ENCODE results near the gene ZNF354B.
A peak's percentile ranks its signal among the peaks of the same experiment; 100 is the strongest.

Gene ZNF354B

GRCh38 chr5:178895615-178896571, 36.1 kb downstream of the ZNF354B start, which contains the start of gene ZFP2:
ZFP2 (plus strand) TSS chr5:178895913; CDS start chr5:178931314, 35,401 bp downstream.
- Histone ChIP-seq H3K36me3 (replicated peaks in 1 of 2; ENCODE audit: control insufficient read depth in 2 of 2, insufficient read depth in 2 of 2, low read length in 2 of 2) (peaks cover 0 to 3% of the 10 kb centered on the region in 2 donors), H3K79me1 (ENCODE audit: low read depth, low read length) (no peaks in the 10 kb centered on the region), H2BK5ac (ENCODE audit: low read length) (peak within 1 kb of the TSS; percentile 82), H2AK5ac (ENCODE audit: low read depth, low read length) (peak within 1 kb of the TSS; percentile 86), H3K9ac (ENCODE audit: low read depth, low read length, poor library complexity) (peak within 1 kb of the TSS; percentile 86), H2BK15ac (ENCODE audit: low read length) (peak within 1 kb of the TSS; percentile 18), H3K18ac (ENCODE audit: low read length) (peak within 1 kb of the TSS; percentile 98), H3K4me1 (ENCODE audit: control insufficient read depth in 2 of 2, insufficient read depth in 1 of 2, low read depth in 1 of 2, low read length in 2 of 2) (no peaks in the 10 kb centered on the region), H3K23ac (ENCODE audit: low read depth, low read length, poor library complexity) (peak within 1 kb of the TSS; percentile 87), H3K4me2 (ENCODE audit: insufficient read depth, low read length, poor library complexity, severe bottlenecking) (peak within 1 kb of the TSS; percentile 92), H3K4ac (ENCODE audit: low read length) (no peak within 1 kb of the TSS), H3K27ac (replicated peaks; ENCODE audit: low read length) (peak within 1 kb of the TSS; percentile 74), H4K91ac (ENCODE audit: low read depth, low read length, poor library complexity) (peak within 1 kb of the TSS; percentile 65), H2AFZ (ENCODE audit: low read length) (peak within 1 kb of the TSS; percentile 97), H2BK12ac (ENCODE audit: low read length) (no peak within 1 kb of the TSS), H3K14ac (ENCODE audit: low read length) (peak within 1 kb of the TSS; percentile 75), H3K27me3 (ENCODE audit: control insufficient read depth in 3 of 3, insufficient read depth in 3 of 3, low read depth in 1 of 3, low read length in 3 of 3) (no peaks in the 10 kb centered on the region), H2BK120ac (ENCODE audit: low read depth, low read length) (no peak within 1 kb of the TSS), H3K4me3 (ENCODE audit: low read length in 2 of 2) (peak within 1 kb of the TSS; percentile 63 to 92), H4K8ac (ENCODE audit: low read depth, low read length) (peak within 1 kb of the TSS; percentile 89), H3K9me3 (replicated peaks in 1 of 2; ENCODE audit: control insufficient read depth in 2 of 2, insufficient read depth in 1 of 2, low read depth in 1 of 2, low read length in 2 of 2) (peaks cover 6 to 28% of the 10 kb centered on the region in 2 donors)
- peak; percentile 61 for DNase-seq (ENCODE audit: low spot score)
- WGBS, 2 donors (ENCODE audit: extremely low coverage in 2 of 2, insufficient read length in 2 of 2, insufficient replicate concordance in 1 of 2), result no CpG with 5 or more reads among the region's 79 CpGs

- DNase-seq (ENCODE audit: low spot score), result no peak
- Histone ChIP-seq H3K4me2 (ENCODE audit: insufficient read depth, low read length, poor library complexity, severe bottlenecking) (no peak overlapping the region), H3K79me1 (ENCODE audit: low read depth, low read length) (no peaks in the 10 kb centered on the region), H2AK5ac (ENCODE audit: low read depth, low read length) (no peak overlapping the region), H3K23ac (ENCODE audit: low read depth, low read length, poor library complexity) (no peak overlapping the region), H3K27me3 (ENCODE audit: control insufficient read depth in 3 of 3, insufficient read depth in 3 of 3, low read depth in 1 of 3, low read length in 3 of 3) (no peaks in the 10 kb centered on the region), H4K91ac (ENCODE audit: low read depth, low read length, poor library complexity) (no peak overlapping the region), H2AFZ (ENCODE audit: low read length) (no peak overlapping the region), H2BK5ac (ENCODE audit: low read length) (no peak overlapping the region), H3K14ac (ENCODE audit: low read length) (no peak overlapping the region), H3K9ac (ENCODE audit: low read depth, low read length, poor library complexity) (no peak overlapping the region), H3K4ac (ENCODE audit: low read length) (no peak overlapping the region), H3K18ac (ENCODE audit: low read length) (no peak overlapping the region), H3K9me3 (replicated peaks in 1 of 2; ENCODE audit: control insufficient read depth in 2 of 2, insufficient read depth in 1 of 2, low read depth in 1 of 2, low read length in 2 of 2) (peaks cover 8 to 29% of the 10 kb centered on the region in 2 donors), H3K36me3 (replicated peaks in 1 of 2; ENCODE audit: control insufficient read depth in 2 of 2, insufficient read depth in 2 of 2, low read length in 2 of 2) (peaks cover 0 to 3% of the 10 kb centered on the region in 2 donors), H2BK15ac (ENCODE audit: low read length) (no peak overlapping the region), H3K4me1 (ENCODE audit: control insufficient read depth in 2 of 2, insufficient read depth in 1 of 2, low read depth in 1 of 2, low read length in 2 of 2) (no peaks in the 10 kb centered on the region), H2BK120ac (ENCODE audit: low read depth, low read length) (no peak overlapping the region), H2BK12ac (ENCODE audit: low read length) (no peak overlapping the region), H3K4me3 (ENCODE audit: low read length in 2 of 2) (no peak overlapping the region), H3K27ac (replicated peaks; ENCODE audit: low read length) (no peak overlapping the region), H4K8ac (ENCODE audit: low read depth, low read length) (no peak overlapping the region)
- no CpG with 5 or more reads among the region's 5 CpGs for whole genome bisulfite sequencing, 2 donors (ENCODE audit: extremely low coverage in 2 of 2, insufficient read length in 2 of 2, insufficient replicate concordance in 1 of 2)
Measured at GRCh38 chr5:178899289-178899688, 39.5 kb downstream of the ZNF354B start.

- no peak overlapping the region for H2BK5ac ChIP-seq (ENCODE audit: low read length)
- no peaks in the 10 kb centered on the region for H3K79me1 ChIP-seq (ENCODE audit: low read depth, low read length)
- H3K14ac ChIP-seq (ENCODE audit: low read length), result no peak overlapping the region
- H2AK5ac ChIP-seq (ENCODE audit: low read depth, low read length), result no peak overlapping the region
- no peak overlapping the region for H3K9ac ChIP-seq (ENCODE audit: low read depth, low read length, poor library complexity)
- H3K36me3 ChIP-seq (replicated peaks in 1 of 2; ENCODE audit: control insufficient read depth in 2 of 2, insufficient read depth in 2 of 2, low read length in 2 of 2), result peaks cover 0 to 3% of the 10 kb centered on the region in 2 donors
- H2BK120ac ChIP-seq (ENCODE audit: low read depth, low read length), result no peak overlapping the region
- H3K27ac ChIP-seq (replicated peaks; ENCODE audit: low read length), result no peak overlapping the region
- DNase-seq (ENCODE audit: low spot score), result no peak
- no peak overlapping the region for H3K23ac ChIP-seq (ENCODE audit: low read depth, low read length, poor library complexity)
- H3K4me1 ChIP-seq (ENCODE audit: control insufficient read depth in 2 of 2, insufficient read depth in 1 of 2, low read depth in 1 of 2, low read length in 2 of 2), result no peaks in the 10 kb centered on the region
- no CpG with 5 or more reads among the region's 3 CpGs for WGBS, 2 donors (ENCODE audit: extremely low coverage in 2 of 2, insufficient read length in 2 of 2, insufficient replicate concordance in 1 of 2)
- no peak overlapping the region for H2BK12ac ChIP-seq (ENCODE audit: low read length)
- H3K27me3 ChIP-seq (ENCODE audit: control insufficient read depth in 3 of 3, insufficient read depth in 3 of 3, low read depth in 1 of 3, low read length in 3 of 3), result no peaks in the 10 kb centered on the region
- H2BK15ac ChIP-seq (ENCODE audit: low read length), result no peak overlapping the region
- peaks cover 14 to 21% of the 10 kb centered on the region in 2 donors for H3K9me3 ChIP-seq (replicated peaks in 1 of 2; ENCODE audit: control insufficient read depth in 2 of 2, insufficient read depth in 1 of 2, low read depth in 1 of 2, low read length in 2 of 2)
- no peak overlapping the region for H3K4me2 ChIP-seq (ENCODE audit: insufficient read depth, low read length, poor library complexity, severe bottlenecking)
- no peak overlapping the region for H2AFZ ChIP-seq (ENCODE audit: low read length)
- H3K4ac ChIP-seq (ENCODE audit: low read length), result no peak overlapping the region
- H3K4me3 ChIP-seq (ENCODE audit: low read length in 2 of 2), result no peak overlapping the region
- no peak overlapping the region for H3K18ac ChIP-seq (ENCODE audit: low read length)
- H4K91ac ChIP-seq (ENCODE audit: low read depth, low read length, poor library complexity), result no peak overlapping the region
- no peak overlapping the region for H4K8ac ChIP-seq (ENCODE audit: low read depth, low read length)
Measured at GRCh38 chr5:178902849-178903248, 43.1 kb downstream of the ZNF354B start.

All from neuronal stem cell (in vitro differentiated cells).